ENCODE measurements around the gene DNAJA3. TPM values are rescaled to one million over a fixed set of nuclear protein-coding genes. Genes with fewer than 3 reads are reported as not detected.

DNAJA3 gene
- total RNA-seq, 1 donor from 2014 or later, result 41.0 TPM

DNA sequence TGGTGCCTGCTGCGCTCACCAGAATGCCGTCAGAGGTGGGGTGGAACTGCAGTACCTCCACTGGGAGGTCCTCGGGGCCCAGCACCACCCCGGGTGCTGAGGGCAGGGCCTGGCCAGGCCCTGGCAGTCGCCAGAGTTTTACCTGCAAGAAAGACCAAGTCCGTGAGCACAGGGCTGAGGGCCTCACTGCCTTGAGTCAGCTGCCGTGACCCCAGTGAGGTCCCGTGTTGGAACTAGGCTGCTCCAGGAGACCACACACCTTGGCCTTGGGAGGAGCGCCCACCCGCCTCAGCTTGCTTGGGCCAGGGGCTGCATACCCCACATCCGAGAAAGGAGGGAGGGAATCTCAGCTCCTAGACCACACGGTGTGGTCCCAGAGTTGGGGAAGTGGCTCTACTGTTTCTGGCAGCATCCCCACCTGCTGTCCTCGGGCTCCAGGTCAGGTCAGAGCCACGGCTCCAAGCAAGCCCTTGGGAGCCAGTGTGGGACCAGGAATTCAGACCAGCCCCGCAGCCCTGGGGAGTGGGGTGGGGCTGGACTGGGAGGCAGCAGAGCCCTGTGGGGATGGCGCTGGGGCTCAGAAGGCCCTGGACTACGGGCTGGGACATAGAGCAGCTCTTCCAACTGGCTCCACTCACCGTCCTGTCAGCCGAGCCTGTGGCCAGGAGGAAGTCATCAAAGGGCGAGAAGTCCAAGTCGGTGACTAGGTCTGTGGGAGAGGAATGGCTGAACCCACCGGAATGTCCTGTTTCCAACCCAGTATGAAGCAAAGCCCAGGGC is 17.9 kb upstream of the DNAJA3 start:
- no peak for DNase-seq (ENCODE audit: low spot score)

DNA sequence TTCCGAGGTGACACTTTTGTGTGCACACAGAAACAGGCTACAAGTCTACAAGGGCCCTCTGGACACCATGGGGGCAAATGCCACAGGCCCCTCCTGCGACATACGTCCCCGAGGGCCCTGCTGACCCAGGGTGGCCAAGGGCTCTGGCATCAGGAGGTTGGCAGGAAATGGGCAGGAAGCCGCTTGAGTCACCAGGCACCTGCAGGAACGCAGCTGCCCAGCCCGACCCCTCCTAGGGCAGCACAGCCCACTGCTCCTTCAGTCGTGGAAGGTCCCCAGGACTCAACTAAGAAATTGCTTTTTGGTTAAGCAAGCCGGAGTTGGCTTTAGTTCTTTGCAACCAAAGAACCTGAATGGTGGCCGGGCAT is 17.4 kb upstream of the DNAJA3 start:
- no peak for DNase-seq (ENCODE audit: low spot score)

DNA sequence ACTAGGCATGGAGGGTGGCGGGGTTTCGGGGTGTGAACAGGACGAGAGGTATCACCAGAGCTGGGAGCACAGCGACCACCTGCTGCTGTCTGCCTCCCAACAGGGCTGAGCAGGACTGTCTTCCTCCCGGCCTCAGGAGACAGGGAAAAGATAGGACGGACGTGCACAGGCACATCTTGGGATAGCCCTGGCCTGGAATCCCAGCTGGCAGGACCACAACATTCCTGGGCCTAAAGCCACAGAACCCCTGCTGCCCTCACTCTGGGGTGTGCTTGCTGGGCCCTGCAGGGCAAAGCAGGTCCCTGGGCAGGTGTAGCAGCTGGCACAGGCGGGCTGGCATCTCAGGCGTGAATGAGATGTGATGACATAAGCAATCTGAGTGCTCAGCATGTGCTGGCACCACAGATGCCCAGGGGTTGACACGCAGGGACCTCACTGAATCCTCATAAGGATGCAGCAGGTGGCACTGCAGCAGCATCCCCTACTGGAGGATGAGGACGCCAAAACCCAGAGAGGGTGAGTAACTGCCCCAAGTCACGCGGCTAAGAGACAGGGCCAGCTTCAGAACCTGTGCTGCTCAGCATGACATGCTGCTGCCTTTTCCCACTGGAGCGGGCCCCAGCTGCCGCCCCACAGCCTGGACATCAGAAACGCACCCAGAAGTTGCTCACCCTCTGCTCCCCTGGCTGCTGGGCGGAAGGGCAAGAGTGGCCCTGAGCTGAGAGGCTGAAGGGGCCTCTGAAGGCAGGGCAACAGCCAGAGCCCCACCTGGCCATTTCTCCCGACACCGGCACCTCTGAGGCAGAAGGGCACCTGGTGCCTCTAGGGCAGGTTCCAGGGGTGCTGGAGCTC is 16.4 kb upstream of the DNAJA3 start:
- DNase-seq (ENCODE audit: low spot score), result no peak

DNA sequence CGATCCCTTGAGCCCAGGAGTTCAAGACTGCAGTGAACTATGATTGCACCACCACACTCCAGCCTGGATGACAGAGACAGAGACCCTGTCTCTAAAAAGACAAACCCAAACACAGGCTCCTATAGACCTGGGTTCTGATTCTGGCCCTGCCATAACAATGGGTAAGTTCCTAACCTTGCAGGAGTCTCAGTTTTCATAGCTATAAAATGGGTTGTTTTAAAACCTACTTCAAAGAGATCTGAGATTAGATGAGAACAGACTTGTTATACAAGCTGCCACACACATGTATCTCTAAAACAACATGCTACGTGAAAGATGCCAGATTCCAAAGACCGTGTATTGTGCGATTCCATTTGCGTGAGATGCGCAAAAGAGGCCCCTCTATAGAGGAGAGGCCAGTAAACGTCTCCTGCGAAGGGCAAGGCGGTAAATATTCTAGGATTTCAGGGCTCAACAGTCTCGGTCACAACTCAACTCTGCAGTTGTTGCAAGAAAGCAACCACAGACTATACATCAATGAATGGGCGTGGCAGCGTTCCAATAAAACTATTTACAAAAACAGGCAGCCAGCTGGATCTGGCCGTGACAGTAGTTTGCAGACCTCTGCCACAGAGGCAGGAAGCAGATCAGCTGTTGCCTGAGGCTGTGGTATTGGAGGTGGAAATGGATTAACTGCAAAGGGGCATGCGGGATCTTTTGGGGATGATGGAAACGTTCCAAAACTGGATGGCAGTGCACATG is 15.2 kb upstream of the DNAJA3 start:
- peak; percentile 75 for DNase-seq (ENCODE audit: low spot score)

DNA sequence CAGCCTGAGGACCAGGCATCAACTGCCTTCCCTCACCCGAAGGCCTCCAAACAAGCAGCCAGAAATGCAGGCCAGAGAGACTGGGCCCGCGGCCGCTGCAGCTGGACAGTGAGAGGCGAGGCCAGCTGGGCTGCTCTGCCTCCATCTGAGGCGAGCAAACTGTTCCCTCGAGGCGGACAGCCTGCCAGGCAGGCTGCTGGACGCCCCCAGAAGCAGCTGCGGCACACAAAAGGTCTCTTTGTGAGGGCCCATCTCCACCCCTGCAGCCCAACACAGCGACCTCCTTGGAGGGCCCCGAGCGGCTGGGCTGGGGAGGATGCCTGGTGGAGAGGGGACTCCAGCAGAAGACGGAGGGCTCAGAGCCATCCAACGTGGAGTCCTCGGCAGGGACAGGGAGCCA is 14.0 kb upstream of the DNAJA3 start:
- peak; percentile 34 for DNase-seq (ENCODE audit: low spot score)

DNA sequence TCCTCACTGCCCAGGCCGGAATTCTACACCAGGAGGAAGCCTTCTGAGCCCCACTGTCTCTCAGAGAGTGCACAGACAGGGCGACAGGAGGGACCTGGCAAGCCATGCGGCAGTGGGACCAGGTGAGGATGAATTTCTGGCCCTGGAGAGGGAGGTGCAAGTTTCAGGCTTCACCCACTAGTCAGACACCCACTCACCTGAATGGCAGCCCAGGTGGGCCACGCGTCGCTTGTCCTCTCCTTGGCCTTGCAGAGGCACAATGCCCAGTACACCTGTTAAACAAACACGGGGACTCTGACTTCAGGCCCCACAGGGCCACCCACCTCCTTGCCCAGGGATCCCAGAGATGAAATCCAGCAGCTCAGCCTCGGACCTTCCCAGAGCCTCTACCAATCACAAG is 13.5 kb upstream of the DNAJA3 start:
- no peak for DNase-seq (ENCODE audit: low spot score)

DNA sequence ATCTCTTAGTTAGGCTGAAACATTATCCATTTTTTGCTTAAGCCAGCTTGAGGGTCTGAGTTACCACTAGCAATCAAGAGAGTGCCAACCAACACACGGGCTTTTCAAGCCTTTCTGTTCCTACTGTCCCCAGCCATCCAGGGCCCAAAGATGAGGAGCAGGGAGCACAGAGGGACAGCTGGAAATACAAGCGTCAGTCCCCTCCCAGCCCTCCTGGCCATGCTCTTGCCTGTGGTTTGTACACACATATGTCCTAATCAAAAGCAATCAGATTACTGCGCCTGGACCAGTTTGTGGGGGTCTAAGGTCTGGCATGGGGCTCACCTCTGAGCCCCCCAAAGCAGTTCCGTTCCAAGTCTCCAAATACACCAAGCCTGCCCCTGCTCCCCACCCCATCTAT is 12.8 kb upstream of the DNAJA3 start:
- no peak for DNase-seq (ENCODE audit: low spot score)

DNA sequence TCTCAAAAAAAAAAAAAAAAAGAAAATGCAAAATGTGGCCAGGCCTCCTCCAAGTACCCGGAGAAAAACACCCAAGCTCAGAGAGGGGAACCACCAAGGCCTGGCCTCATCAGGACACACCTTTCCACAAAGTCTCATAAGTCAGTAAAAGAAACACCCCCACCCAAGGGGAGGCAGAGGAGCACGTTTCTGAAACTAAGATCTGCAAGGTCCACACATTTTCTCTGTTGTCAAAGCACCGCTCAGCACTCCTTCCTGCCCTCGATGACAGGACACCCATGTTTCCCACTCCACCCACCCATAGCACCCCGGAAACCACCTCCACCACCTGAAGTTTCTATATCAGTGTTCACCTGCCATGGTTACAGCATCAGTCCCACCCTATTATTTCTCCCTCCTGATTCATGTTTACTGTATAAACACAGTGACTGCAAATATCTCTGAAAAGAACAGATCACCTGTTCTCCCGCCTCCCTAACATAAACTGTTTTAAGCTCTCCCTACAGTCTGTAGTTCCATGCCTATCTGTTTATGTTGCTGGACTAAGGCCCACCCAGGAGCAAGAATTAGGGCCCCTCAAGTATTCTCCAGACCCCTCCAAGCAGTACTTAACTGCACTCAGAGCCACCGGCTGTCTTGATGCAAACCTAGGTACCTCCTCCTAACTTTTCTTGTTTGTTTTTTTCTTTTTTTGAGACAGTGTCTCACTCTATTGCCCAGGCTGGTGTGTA is 11.3 kb upstream of the DNAJA3 start:
- no peak for DNase-seq (ENCODE audit: low spot score)

DNA sequence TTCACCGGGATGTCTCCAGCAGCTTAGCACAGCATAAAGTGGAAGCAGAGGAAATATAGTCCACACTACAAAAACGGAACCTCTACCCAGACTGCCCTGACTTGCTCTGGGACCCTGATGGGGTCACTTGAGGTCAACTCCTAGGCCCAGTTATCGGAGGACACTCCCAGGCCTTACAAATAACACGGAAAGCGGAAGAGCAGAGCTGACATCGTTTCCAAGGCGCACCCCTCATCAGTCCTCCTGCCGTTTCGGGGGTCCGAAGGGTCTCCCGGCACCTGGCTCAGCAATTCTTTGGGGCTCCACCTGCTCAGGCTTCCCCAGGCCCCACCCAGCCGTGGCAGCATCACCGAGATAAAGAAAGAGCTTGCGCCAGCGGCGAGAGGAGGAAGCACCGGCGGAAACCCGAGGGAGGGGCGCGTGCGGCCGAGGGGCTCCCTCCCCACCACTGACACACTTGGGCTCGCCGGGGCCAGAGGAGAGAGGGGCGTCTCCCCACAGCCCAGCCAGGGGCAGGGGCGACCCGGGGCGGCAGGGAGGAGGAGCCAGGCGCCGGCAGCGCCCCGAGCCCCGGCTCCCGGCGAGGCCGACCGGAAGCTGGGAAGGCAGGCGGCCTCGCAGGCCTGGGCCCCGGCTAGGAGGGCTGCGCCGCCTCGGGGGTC is 10.0 kb upstream of the DNAJA3 start:
- peak; percentile 52 for DNase-seq (ENCODE audit: low spot score)

DNA sequence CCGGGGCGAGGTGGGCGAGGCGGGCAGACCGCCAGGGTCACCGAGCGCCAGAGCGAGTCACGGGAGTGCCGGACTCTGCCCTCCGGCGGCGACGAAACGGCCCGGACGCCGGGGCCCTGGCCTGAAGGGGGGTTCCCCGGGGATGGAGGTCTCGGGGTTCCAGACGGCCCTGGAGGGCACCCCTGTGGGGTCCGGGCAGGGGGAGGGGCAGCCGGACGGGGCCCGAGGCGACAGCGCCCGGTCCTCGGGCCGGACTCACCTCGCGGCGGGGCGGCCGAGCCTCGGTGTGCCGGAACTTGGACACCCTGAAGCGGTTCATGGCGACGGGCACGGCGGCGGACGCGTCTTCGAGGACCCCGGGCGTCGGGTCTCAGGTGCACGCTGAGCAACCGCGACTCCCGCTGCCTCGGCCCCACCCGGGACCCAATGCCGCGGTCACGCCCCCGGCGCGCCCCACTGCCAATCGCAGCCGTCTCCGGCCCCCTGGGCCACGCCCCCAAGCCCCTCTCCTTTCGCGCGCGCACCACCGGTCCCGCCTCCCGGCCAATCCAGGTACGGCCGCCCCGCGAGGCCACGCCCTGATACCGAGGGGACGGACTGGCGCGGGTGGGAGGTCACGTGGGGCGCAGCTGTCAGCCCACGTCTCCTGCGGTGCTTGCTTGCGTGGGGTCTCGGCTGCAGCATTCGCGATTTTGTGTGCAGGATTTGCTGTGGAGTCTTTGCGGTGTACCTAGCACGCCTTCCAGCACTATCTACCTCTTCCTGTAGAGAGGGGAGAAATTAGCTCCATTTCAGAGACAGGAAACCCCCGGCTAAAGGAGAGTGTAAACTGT is 9.3 kb upstream of the DNAJA3 start, which contains the start of gene CORO7:
Gene CORO7 (minus strand): TSS at position 397 of the 833 bp plus-strand sequence. CDS start 78 bp downstream, at position 319.
- peak; percentile 96 for DNase-seq (ENCODE audit: low spot score)

DNA sequence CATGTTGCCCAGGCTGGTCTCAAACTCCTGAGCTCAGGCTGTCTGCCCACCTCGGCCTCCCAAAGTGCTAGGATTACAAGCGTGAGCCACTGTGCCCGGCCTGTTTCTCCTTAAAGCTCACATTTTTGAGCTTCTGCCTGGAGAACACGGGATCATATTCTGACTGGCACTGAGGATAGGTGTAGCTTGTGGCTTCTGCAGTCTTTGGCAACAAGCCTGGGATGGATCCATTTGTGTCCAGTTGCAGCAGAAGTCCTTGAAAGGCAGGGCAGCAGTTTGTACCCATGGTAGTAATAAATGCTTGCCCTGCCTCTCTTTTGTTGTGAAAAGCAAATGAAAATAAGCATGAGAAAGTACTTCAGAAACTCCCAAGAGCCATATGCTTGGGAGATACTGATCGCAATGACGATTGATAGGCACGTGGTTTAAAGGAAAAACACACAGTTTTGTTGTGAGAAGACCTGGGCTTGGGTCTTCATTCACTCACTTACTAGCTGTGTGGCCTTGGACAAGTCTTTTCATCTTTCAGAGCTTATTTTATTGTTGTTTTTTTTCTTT is 6.2 kb upstream of the DNAJA3 start:
- no peak for DNase-seq (ENCODE audit: low spot score)

DNA sequence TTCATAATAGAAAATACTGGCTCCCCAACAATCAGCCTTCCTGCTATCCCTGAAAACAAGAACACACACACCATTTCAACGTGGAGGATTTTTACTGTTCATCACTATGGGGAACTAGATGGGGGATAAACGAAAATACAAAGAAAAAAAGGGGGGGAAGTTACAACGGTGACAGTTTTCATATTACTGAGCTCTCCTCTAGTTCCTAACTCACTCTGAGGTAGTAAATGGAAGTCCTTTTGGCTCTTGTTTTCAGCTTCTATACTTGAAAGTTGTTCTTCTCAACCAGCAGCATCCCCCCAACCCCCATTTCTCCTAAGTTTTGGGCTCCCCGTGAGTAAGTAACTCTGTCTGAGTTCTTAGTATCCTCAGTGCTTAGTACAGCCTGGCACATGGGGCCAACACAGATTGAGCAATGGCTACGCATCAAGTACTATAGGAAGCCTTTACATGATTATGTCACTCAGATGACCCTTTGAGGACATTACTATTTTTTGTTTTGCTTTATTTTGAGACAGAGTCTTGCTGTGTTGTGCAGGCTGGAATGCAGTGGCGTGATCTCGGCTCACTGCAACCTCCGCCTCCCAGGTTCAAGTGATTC is 5.1 kb upstream of the DNAJA3 start:
- no peak for DNase-seq (ENCODE audit: low spot score)

DNA sequence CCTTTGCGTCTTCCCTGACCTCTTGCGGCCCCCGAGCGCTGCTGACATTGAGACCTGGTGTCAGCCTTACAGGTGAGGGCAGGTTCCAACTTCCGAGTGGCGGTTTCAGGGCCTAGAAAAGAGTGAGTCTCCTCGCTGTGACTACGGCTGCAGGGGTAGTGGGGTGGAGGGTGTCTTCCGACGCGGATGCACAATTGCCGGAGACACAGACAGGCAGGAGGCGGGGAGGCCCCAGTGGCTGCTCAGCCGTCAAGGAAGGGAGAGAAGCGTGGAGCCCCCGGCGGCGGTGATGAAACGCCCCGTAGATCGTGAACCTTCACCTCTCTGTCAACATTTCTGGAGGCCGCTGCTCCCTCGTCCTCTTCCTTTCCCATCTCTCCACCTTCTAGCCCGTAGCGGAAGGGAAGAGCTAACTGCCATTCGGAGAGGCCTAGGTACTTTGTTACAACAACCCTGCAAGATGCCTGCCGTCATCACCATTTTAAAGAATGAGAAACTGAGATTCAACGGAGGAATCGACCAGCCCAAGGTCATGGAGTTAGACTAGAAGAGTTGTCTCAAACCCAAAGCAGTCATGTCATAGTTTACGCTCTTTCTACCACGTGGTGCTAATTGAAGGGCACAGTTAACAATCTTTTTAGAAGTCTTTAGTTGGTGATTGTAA is 485 bp downstream of the DNAJA3 start:
- no peak for DNase-seq (ENCODE audit: low spot score)

DNA sequence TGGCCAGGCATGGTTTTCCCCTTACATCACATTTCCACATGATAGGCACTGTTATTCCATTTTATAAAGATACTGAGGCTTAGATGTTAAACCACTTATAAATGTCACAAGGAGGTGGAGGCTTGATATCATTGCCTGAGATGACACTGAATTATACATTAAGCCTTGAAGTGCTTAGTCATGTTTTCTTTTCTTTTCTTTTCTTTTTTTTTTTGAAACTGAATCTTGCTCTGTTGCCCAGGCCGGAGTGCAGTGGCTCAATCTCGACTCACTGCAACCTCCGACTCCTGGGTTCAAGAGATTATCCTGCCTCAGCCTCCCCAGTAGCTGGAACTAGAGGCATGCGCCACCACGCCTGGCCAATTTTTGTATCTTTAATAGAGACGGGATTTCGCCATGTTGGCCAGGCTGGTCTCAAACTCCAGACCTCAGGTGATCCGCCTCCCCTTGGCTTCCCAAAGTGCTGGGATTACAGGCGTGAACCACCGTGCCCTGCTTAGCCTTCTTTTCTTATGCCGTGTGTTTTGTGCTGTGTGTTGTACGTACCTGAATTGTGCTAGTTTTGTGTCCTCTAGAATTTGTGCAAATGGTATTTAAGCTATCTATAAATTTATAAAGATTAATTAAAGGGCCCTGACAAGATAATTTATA is 1.2 kb downstream of the DNAJA3 start:
- DNase-seq (ENCODE audit: low spot score), result no peak

DNA sequence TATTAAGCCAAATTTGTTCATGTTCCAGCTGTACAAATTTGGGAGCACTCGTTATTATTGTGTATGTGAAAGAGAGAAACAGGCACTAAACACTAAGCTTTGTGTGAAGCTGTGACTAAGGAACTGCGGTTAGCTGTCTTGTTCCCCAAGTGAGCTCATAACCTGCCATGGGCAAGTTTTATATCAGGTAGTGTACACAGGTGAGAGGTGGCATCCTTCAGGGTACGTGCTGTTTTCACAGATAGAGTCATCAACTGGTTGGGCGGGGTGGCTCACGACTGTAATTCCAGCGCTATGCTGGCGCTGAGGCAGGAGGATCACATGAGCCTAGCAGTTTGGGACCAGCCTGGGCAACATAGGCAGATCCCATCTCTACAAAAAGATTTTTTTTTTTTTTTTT is 2.8 kb downstream of the DNAJA3 start:
- no peak for DNase-seq (ENCODE audit: low spot score)

DNA sequence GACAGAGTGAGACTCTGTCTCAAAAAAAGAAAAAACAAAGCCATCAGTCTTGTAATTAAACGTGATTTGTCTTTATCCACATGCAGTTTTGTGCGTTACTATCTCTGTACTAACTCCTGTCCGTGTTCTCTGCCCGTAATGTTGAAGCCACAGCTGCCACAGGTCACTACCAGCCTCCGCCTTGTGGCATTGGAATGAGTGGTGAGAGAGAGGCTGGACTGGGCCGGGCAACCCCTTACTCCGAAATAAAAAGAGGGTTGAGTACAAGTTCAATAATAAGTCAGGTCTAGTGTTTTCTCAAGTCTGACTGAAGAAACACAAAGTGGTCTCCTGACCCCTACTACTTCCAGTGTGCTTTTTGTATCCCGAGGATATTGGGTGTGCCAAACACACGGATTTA is 5.4 kb downstream of the DNAJA3 start:
- DNase-seq (ENCODE audit: low spot score), result no peak

DNA sequence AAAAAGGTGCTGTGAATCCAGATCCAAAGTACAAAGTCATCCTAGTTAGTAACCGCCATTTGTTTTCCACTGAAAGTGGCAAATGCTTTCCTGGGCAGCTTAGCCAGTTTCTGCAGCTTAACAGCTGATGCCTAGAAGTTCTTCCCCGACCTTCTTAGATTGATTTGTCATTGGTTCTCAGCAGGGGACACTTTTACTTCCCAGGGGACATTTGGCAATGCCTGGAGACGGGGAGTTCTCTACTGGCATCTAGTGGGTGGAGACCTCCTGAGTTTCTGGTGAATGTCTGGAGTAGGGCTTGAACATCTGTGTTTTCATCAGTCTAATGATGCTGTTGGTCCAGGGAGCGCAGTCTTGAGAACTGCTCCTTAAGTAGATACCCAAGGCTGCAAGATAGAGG is 7.6 kb downstream of the DNAJA3 start:
- DNase-seq (ENCODE audit: low spot score), result no peak
